Measurements from ENCODE around the gene CD8B2.

DNA sequence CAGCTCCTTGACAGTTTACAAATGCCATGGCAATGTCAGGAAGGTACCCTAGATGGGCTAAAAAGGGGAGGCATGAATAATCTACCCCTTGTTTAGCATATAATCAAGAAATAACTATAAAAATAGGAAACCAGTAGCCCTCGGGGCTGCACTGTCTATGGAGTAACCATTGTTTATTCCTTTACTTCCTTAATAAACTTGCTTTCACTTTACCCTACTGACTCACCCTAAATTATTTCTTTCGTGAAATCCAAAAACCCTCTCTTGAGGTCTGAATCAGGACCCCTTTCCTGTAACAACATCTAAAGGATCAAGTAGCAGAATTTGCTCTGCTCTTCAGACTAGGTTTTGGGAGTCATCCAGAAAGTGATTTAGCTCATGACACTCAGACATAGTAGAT is 43.7 kb downstream of the CD8B2 start:
- no peak for TF ChIP-seq POLR2A (IDR thresholded peaks at IDR 0.05)
- TF ChIP-seq, protein P1, sequence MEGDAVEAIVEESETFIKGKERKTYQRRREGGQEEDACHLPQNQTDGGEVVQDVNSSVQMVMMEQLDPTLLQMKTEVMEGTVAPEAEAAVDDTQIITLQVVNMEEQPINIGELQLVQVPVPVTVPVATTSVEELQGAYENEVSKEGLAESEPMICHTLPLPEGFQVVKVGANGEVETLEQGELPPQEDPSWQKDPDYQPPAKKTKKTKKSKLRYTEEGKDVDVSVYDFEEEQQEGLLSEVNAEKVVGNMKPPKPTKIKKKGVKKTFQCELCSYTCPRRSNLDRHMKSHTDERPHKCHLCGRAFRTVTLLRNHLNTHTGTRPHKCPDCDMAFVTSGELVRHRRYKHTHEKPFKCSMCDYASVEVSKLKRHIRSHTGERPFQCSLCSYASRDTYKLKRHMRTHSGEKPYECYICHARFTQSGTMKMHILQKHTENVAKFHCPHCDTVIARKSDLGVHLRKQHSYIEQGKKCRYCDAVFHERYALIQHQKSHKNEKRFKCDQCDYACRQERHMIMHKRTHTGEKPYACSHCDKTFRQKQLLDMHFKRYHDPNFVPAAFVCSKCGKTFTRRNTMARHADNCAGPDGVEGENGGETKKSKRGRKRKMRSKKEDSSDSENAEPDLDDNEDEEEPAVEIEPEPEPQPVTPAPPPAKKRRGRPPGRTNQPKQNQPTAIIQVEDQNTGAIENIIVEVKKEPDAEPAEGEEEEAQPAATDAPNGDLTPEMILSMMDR (IDR thresholded peaks at IDR 0.05), result no peak
